GM21737 (cell line): ENCODE results near the gene KIF2C.

Source experiments
- ATAC-seq: cut with Tn5 transposase; IDR thresholded peaks from one replicate; pipeline ENCODE4 v1.9.1; 2021; ENCODE audit warnings: mild to moderate bottlenecking, moderate library complexity; ENCODE audit not compliant: unreplicated experiment

Gene KIF2C

DNA sequence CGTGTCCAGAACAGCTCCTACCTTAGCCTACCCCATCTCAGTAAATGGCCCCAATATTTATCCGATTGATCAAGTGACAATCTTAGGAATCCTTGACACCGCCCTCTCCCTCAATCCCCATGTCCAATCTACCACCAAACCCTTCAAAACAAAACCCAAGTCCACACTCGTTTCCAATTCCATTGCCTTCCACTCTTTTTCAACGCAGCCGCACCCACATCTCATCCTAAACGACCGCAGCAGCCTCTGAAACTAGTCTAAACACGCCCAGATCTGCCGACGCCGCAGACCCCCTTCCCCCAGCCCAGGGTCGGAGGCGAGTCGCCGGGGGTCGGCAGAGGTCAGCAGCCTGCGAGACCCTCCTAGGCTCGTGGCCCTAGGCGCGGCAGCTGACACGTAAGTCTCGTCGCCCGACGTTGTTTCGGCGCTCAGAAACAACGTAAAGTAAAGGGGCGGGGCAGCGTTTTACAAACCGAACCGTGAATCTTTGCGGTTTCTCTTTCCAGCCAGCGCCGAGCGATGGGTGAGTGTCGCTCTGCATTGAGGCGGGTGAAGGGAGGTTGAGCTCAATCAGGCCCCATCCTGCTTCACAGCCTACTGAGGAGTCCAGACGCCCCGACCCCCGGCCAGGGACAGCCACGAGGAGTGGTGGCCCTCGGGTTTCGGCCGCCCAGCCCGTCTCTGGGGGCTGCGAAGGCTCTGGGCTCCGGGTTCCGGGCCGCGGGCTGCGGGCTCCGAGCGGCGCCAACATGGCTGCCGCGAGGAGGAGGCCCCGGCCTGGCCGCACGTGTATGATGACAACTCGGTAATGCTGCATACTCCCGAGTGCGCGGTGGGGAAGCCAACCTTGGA, 35.7 kb downstream of the KIF2C start, which contains the start of gene RPS8:
Gene RPS8, plus strand, starts transcription at position 463 of the 852 bp plus-strand sequence. Its CDS starts 57 bp downstream, at position 520.
- ATAC-seq: peak; percentile 73

DNA sequence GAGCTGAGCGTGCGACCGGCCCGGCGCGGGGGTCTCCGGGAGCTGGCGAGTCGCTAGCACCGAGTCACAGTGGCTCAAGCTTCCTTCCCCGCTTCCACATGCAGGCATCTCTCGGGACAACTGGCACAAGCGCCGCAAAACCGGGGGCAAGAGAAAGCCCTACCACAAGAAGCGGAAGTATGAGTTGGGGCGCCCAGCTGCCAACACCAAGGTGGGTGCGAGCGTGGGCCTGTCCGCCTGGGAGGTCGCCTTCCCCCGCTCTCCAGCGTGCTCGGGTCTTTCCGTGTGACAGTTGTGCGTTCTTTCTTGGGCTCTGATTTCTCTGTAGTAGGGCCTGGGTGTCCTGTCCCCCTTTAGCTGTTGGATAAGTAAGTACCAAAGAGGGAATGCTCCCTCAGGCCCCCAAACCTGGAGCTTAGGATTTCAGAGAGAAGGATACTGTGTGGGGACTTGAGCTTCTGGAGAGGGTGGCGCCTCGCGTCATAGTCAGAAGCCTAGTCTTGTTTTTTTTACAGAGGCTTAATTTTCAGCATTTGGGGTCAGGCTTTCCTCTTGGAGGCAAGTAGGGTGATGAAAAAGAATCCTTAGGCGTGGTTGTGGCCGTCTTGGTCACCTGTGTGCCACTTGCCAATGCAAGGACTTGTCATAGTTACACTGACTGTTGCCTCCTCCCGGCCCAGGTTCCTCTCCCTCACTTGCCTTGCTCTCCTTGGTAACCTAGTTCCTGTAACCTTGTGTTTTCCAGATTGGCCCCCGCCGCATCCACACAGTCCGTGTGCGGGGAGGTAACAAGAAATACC, 36.5 kb downstream of the KIF2C start:
- ATAC-seq: peak; percentile 18

GRCh38 chr1:44776730-44777068, 37.1 kb downstream of the KIF2C start:
- no peak for ATAC-seq

- ATAC-seq: no peak
Observed at GRCh38 chr1:44777547-44777946, 37.9 kb downstream of the KIF2C start.

- ATAC-seq: no peak
Observed at GRCh38 chr1:44777969-44778635, 38.5 kb downstream of the KIF2C start.

GRCh38 chr1:44778705-44779576, 39.3 kb downstream of the KIF2C start:
- no peak for ATAC-seq

DNA sequence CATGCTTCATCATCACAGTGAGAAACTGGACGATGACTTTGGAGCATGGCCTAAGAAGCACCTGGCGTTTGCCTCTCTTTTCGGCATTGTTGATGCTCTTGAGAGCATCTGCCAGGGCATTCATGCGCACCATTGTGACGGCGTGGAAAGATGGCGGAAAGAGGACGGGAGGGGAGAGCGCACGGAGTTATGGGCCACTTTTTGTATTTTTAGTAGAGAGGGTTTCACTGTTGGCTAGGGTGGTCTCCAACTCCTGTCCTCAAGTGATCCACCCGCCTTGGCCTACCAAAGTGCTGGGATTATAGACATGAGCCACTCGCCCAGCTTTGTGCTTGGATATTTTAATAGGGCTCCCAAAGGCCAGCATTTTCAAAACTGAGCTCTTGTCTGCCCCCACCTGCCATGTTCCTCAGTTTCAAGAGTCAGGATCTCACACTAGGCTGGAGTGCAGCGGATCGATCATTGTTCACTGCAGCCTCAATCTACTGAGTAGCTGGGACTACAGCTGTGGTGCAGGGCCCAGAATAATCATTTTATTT, 41.0 kb downstream of the KIF2C start:
- ATAC-seq: no peak

- no peak for ATAC-seq
Observed at GRCh38 chr1:44783697-44784093, 44.1 kb downstream of the KIF2C start.

DNA sequence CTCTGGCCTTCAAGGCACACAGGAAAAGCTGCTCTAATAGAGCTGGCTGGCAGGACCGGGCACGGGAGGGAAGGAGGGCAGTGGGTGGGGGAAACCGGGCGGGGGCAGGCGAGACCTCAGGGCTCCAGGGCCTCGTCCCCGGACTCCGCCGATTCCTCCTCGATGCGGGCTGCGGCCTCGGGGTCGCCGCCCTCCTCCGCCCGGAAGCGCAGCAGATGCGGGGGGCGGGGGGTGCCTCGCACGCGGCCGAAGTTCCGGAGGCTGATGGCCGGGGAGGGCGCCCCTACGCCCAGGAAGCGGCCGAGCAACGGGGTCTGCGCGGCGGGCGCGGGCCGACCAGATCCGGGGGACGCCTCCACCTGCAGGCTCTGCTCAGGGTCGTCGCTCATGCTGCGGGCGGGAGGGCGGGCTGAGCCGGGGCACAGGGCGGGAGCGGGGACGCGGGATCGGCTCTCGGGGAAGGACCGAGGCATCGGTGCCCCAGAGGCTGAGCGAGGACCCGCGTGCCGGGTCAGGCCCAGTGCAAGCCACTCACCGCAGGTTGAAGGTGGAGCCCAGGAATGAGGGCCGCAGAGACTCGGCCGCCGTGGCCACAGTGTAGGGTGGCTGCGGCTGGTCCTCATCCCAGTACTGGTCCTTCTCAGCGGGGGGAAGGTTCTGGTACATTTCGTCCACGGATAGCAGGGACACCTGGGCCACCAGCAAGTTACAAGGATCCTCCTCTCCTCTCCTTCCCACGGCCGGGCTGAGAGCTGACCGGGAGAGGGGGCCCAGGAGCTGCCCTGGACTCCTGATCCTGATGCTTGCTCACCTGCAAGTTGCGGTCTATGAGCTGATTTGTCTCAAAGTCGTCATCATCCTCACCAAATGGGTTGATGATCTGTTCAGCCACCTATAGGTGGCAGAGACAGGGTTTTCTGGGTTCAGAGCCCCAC, 44.7 kb downstream of the KIF2C start:
- ATAC-seq: no peak

- no peak for ATAC-seq
Observed at GRCh38 chr1:44785029-44785380, 45.4 kb downstream of the KIF2C start.

GRCh38 chr1:44785501-44786137, 46.0 kb downstream of the KIF2C start:
- no peak for ATAC-seq

DNA sequence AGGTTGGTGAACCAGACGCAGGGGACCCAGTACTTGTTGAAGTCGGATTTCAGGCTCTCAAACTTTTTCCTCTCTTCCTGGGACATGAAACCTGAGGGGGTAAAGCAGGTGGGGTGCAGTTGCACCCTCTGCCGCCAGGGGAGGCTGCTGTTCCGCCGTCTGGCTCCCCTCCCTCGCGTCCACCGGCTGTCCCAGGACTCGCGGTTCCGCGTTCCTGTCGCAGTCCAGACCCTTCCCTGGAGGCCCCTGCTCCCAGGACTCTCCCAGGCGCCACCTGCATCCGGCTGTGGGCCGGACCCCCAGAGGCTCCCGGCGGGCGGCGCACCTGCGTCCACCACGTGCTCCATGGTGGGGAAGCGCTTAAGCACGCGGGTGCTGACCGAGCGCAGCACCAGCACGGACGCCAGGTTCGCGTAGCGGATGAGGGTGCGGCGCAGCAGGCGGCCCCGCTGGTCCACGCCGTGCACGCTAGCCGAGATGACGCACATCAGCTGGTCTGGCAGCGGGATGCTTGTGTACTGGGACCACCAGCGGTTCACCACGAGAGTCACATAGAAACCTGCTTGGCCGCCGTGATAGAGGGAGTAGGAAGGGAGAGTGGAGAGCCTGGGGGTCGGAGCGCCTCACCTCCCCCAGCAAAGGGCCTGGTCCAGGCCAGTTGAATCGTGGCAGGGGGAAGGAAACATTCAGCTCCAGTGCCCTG, 46.7 kb downstream of the KIF2C start:
- ATAC-seq: no peak

GRCh38 chr1:44786841-44787426, 47.3 kb downstream of the KIF2C start:
- ATAC-seq: no peak

DNA sequence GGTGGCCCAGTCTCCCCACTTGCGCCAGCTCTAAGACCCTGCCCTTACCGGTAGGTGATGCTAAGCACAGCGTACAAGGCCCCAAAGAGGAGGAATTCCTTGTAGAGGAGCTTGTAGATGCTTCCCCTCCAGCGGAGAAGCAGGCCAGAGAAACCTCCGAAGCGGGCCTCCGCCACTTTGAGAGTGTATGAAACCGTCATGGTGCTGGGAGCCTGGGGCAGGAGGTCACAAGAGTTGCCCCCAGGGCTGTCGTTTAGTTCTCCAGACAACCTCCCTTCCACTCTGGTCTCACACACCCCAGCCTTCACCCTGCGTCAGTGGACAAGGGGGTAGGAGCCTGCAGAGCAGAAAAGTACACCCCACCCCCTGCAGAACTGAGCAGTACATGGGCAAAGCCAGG, 47.9 kb downstream of the KIF2C start:
- no peak for ATAC-seq

DNA sequence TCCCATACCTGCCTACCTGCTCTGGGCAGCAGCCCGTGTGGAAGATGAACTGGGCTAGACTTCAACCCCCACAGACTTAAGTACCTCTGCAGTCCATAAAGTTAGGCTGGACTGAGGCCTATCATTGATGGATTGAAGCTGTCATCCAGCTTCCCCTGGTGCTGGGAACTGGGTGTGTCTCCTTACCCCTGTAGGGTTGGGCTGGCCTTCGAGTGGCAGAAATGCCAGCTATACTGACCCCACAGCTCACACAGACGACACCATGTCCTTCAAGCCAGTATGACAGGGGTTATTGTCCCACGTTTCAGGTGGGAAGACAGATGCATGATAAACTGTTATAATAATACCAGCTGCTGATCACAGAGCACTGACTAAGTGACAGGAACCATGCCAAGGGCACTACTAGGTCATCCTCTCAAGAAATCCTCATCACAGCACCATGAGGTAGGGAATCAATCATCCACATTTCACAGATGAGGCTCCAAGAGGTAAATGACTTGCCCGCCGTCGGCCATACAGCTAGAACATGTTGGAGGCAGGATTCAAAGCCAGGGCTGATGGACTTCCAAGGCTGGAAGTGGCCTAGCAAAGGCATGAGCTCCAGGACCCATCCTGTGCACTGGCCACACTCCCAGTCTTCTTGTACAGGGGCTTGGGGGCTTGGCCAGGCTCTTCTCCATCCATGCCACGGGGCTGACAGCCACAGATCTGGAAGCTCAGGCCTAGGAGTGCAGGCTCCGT, 48.7 kb downstream of the KIF2C start, which contains the start of gene BEST4:
Gene BEST4, minus strand, starts transcription at position 51 of the 741 bp plus-strand sequence. CDS start 465 bp downstream, outside the sequence.
- no peak for ATAC-seq

GRCh38 chr1:44790968-44791801, 51.5 kb downstream of the KIF2C start:
- no peak for ATAC-seq
